ENCODE measurements around the gene GSDMA.
A peak's percentile ranks its signal among the peaks of the same experiment; 100 is the strongest.

The GSDMA gene

GRCh38 chr17:39963829-39964228 lies 1.0 kb downstream of the GSDMA start:
- DNase-seq: no peak

DNA sequence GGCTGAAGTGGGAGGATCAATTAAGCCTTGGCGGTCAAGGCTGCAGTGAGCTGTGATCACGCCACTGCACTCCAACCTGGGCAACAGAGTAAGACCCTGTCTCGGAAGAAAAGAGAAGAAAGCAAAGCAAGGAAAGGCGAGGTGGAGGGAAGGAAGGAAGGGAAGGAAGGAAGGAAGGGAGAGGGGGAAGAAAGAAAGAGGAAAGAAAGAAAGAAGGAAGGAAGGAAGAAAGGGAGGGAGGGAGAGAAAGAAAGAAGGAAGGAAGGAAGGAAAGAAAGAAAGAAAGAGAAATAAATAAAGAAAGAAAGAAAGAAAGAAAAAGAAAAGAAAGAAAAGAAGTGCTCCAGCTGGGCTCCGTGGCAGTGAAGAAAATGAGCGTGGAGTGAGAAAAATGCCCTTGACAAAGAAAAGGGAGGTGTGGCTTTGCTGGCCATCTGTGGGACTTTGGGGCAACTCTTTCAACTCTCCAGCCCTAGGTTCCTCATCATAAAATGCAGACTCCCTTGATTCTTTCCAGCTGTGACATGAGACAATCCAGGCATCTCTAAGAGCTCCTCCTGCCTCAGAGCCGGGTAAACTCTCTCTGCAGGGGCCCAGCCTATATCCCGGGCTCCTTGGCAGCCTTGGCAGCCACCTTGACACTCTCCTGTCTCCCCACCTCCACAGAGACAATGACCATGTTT lies 2.4 kb downstream of the GSDMA start:
- no peak for DNase-seq

DNA sequence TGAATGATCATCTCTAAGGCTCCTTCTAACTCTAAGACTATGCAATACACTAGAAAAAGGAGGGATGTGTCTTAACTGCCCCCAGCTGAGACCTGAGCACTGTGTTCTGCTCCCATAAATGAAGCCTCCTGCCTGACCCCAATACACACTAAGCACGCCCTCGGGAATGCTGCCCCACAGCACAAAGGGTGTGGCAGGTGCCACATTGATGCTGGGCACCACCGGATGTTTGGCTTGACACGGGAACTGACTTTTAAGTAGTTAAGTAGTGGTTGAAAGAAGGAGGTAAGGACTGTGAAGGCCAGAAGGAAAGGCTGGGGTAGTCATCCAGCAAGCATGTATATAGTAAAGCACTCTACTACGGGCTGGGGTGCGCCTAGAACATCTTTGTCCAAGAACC lies 4.0 kb downstream of the GSDMA start:
- no peak for DNase-seq

DNA sequence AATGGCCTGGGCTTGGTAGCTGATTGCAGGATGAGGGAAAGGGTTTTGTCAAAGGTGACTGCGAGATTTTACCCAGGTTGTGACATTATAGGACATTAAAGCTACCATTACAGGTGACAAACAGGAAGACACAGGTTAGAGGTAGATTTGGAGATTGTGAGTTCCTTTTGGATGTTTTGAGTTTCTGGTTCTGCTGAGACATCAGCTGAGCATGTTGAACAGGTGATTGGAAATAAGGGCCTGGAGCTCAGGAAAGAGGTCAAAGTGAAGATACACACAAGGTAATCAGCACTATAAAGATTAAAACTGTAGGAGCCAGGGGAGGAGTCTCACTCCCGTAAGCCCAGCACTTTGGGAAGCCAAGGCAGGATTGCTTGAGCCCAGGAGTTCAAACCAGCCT lies 6.0 kb downstream of the GSDMA start:
- DNase-seq: no peak

DNA sequence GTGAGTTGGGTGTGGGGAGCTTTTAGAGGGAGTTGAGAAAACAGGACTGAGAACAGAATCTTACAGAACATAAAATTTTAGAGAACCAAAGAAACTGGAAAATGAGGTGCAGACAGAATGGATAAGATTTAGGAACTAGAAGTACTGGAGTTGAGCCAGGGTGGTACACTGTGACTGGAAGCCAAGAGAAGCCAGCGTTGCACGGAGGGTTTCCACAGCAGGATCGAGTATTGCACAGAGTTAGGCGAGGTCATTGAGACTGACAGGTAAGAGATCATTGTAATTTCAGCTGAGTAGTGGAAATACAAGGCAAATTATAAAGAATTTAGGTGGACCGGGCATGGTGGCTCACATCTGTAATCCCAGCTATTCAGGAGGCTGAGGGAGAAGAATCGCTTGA lies 6.6 kb downstream of the GSDMA start:
- no peak for DNase-seq

DNA sequence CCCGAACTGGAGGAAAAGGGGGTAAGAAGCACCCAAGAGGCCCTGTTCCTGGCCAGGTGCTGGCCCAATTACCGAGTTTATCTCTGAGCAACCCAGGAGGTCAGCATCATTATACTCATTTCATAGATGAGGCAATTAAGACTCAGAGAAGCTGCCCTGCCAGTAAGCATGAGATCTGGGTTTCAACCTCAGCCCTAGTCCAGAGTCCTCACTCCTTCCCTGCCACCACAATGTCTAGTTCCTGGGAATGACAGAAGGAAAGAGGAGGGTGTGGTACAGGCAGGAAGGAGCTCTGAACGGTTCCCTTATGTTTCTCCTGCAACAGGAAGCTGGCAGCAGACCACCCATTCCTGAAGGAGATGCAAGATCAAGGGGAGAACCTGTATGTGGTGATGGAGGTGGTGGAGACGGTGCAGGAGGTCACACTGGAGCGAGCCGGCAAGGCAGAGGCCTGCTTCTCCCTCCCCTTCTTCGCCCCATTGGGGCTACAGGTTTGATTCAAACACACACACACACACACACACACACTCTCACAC lies 7.4 kb downstream of the GSDMA start:
- no peak for DNase-seq

GRCh38 chr17:39971076-39971603 lies 8.3 kb downstream of the GSDMA start:
- no peak for DNase-seq

GRCh38 chr17:39972271-39972670 lies 9.5 kb downstream of the GSDMA start:
- no peak for DNase-seq

- no peak for DNase-seq
Measured at GRCh38 chr17:39973496-39973895, 10.7 kb downstream of the GSDMA start.

DNA sequence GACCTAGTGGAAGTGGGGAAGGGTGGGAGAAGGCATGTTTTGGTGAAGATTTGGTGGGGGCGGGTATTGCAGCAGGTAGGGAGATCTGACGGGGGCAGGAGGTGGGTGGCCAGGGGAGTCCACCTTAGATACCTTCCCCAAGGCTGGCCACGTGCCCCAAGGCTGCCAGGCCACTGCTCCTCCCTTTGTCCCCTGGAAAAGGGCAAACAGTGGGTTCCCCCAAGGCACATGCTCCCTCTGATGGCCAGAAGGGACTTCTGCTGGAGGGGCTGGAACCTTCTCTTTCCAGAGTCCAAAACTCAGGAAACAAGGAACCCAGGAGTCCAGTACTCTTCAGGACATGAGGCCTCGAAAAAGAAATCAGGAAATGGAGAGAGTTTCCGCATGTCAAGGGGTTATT lies 11.6 kb downstream of the GSDMA start:
- no peak for DNase-seq

DNA sequence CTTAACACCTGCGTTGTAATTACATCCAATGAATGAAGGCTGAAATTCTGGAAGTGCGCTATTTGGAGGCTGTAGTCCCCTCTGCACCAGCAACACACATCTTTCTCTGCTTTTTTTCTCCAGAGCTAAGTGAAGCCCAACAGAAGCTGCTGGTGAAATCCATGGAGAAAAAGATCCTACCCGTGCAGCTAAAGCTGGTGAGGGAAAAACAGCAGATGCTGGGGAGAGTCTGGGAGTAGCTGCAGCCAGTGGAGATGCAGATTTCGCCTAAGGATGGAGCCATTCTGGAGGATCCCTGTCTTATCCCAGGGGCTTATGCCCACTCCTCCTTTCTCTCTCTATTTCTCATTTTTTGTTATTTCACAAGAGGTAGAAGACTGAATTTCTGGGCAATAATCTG lies 13.0 kb downstream of the GSDMA start:
- DNase-seq: no peak

GRCh38 chr17:39979016-39979670 lies 16.3 kb downstream of the GSDMA start:
- no peak for DNase-seq

DNA sequence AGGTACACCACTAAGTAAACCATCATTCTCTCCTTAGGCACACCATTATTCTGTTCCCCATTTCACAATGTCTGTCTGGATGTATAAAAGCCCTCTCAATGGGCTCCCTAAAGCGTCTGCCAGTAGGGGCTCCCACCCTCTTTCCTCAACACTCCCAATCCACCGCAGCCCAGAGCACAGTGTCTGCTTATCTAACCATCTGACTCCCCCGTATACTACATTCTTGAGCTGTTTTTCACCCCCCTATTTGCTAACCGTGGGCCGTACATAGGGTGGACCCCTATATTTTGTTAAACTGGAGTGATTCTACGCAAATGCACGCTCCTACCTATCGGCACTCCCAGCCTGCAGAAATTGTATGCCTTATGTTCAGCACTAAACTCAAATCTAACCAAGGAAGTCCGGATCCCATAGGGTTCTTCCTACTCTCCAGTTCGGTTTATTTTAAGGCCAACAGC lies 17.1 kb downstream of the GSDMA start:
- DNase-seq: peak; percentile 60

GRCh38 chr17:39980351-39981206 lies 17.8 kb downstream of the GSDMA start, which contains the start of gene PSMD3:
Gene PSMD3, plus strand, starts transcription at chr17:39980807. Its CDS starts 164 bp downstream, at chr17:39980971.
- peak; percentile 99 for DNase-seq

DNA sequence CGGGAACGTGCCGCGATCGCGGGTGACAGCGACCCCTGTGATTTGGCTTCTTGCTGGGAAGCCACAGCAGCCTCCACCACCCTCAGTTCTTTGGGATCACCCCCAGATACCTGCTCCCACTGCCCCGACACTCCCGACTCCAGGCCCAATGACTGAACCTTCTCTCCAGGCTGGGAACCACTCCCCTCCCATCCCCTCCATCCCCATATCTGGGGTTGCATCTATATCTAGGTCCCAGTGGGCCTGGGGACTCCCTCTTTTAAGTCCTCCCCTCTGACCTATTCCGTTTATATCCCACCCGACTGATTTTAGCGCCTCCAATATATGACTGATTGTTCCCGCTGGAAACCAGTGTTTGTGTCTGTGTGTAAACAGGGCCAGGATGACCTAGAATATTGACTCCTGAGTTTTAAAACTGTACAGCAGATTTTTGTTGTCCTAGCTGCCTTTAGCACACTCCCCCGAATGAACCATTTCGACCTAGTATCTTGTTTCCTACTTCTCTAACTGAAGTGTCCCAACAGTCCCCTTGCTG lies 18.5 kb downstream of the GSDMA start:
- DNase-seq: no peak

DNA sequence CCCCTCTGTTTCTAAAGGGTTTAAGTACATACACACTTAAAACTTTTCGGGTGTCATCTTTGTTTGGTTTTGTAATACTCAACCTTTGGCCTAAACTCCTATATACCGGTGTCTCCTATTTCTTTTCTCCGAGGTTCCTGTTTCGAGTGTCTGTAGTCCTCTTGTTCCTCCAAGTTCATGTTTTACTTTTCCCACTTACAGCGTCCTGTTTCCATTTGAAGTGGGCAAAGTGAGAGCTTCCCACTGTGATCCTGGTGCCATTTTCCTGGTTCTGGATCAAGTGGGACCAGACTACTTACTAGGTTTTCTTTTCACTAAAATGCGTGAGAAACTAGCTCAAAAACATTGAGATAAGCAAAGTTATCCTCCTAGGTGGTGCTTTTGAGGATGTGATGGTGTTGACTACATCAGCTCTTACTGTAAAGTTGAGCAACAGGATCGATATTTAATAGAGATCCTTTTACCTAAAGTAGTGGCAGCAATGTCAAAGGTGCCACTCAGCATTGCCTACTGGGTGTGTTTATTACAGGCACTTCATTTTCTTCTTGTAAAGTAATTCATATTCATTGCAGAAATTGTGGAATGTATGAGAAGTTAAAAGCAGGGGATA lies 19.1 kb downstream of the GSDMA start:
- DNase-seq: no peak

- DNase-seq: no peak
Measured at GRCh38 chr17:39988206-39988810, 25.5 kb downstream of the GSDMA start.

DNA sequence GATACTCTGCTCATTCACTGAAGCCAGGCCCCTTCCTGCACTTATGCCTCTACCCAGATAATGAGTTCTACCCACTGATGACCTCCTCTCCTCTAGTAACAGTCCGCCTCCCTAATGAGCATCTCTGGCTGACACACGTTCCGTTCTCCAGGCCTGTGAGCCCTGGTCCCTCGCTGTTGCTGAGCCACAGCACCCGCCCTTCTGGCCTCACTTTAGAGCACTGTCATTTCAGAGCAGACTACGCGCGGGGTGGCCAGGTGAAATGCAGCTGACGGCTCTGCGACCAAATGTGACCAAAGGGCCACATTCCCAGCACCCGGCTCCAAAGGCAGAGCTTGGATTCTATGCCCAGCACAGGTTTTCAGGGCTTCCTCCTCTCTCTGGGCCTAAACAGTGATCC lies 31.6 kb downstream of the GSDMA start:
- DNase-seq: no peak

DNA sequence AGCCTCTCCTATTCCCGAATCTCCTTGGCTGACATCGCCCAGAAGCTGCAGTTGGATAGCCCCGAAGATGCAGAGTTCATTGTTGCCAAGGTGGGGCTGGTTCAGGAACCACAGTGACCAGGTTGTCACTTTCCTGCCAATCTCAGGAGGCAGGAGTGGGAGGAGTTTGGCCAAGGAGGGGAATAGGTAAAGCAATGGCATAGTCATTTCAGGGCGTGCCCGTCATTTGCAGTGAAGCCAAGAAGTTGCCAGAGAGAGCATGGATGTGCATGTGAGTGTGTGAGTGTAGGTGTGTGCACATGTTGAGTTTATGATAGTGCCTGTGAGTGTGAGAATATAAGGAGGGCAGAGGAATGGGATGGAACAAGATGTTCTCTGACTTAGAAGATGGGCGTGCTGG lies 32.6 kb downstream of the GSDMA start:
- no peak for DNase-seq

DNA sequence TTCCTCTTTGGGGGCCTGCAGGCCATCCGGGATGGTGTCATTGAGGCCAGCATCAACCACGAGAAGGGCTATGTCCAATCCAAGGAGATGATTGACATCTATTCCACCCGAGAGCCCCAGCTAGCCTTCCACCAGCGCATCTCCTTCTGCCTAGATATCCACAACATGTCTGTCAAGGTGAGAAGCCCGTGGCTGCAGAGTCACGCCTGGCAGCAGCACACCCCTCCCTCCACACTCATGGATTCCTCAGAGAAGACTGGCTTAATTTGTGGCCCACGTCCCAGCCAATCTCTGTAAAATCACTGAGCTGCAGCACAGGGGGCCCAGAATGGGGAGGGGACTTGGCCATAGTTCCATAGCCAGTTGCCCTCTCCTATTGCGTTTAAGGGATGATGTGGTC lies 33.4 kb downstream of the GSDMA start:
- DNase-seq: no peak

- no peak for DNase-seq
Measured at GRCh38 chr17:39996800-39997199, 34.0 kb downstream of the GSDMA start.

DNA sequence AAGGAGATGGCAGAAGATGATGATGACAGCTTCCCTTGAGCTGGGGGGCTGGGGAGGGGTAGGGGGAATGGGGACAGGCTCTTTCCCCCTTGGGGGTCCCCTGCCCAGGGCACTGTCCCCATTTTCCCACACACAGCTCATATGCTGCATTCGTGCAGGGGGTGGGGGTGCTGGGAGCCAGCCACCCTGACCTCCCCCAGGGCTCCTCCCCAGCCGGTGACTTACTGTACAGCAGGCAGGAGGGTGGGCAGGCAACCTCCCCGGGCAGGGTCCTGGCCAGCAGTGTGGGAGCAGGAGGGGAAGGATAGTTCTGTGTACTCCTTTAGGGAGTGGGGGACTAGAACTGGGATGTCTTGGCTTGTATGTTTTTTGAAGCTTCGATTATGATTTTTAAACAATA lies 34.7 kb downstream of the GSDMA start:
- no peak for DNase-seq

All from NCI-H1092 treated with DMSO at 0.1 percent for 48 hours (cell line).